ENCODE results near the gene KLK7. TPM values are rescaled to one million over a fixed set of nuclear protein-coding genes. Genes with fewer than 3 reads are reported as not detected.

Gene KLK7
- not detected for polyA plus RNA-seq (2013, experiment 1 of 2)
- polyA plus RNA-seq (2013, experiment 2 of 2) = not detected

DNA sequence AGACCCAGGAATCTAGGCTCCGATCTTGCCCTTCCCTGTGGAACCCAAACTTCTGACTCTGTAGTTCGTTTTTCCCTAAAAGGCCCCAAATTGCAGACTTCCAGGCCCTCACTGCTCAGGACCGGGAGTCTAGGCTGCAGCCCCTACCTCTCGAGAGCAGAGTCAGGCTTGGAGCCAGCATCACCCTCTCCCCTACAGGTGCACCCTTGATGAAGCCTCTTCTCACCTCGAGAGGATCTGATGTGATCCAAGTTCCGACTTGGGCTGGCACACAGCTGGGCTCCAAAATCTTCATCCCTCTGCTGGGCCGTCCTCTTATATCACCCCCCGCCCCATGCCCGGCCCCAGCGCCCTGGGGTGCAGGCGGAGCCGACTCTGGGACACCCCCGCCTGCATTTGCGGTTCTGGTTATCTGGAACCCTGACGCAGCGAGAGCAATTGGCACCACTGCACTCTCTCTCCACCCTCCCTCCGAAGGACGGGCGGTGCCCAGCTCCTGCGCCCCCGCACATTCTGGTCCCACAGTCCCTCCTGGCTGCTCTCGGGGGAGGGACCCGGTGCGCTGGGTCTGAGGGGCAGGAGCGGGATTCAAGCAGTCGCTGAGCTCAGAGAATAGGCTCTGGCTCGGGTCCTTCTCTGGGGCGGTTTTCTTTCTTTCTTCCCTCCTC, at the start of gene KLK7:
Gene KLK7, minus strand, starts transcription at position 293 of the 668 bp plus-strand sequence. CDS start 1,518 bp downstream, outside the sequence.
- Histone ChIP-seq H3K36me3 (ENCODE audit: control insufficient read depth, insufficient read depth, low read length) (no peaks in the 10 kb centered on the region), H3K4me3 (ENCODE audit: extremely low read depth, insufficient read depth, low read length, poor library complexity, severe bottlenecking) (no peak within 1 kb of the TSS), H3K27ac (ENCODE audit: low read depth, low read length, severe bottlenecking) (no peak within 1 kb of the TSS), H3K4me1 (ENCODE audit: control insufficient read depth, insufficient read depth, low read length, poor library complexity, severe bottlenecking) (peaks cover 8% of the 10 kb centered on the region), H3K9me3 (ENCODE audit: control insufficient read depth, low read length) (no peaks in the 10 kb centered on the region)
- 77 to 79% methylated on average over 22 of the region's 28 CpGs for WGBS, 2 experiments (ENCODE audit: insufficient coverage in 2 of 2)

GRCh38 chr19:51031880-51032225, 48.1 kb upstream of the KLK7 start:
- Histone ChIP-seq H3K27ac (ENCODE audit: low read depth, low read length, severe bottlenecking) (no peak overlapping the region), H3K36me3 (ENCODE audit: control insufficient read depth, insufficient read depth, low read length) (no peaks in the 10 kb centered on the region), H3K4me1 (ENCODE audit: control insufficient read depth, insufficient read depth, low read length, poor library complexity, severe bottlenecking) (no peaks in the 10 kb centered on the region), H3K9me3 (ENCODE audit: control insufficient read depth, low read length) (no peaks in the 10 kb centered on the region), H3K4me3 (ENCODE audit: extremely low read depth, insufficient read depth, low read length, poor library complexity, severe bottlenecking) (no peak overlapping the region)
- 94% methylated on average over 19 to 28 of the region's 28 CpGs for WGBS, 2 experiments (ENCODE audit: insufficient coverage in 2 of 2)

DNA sequence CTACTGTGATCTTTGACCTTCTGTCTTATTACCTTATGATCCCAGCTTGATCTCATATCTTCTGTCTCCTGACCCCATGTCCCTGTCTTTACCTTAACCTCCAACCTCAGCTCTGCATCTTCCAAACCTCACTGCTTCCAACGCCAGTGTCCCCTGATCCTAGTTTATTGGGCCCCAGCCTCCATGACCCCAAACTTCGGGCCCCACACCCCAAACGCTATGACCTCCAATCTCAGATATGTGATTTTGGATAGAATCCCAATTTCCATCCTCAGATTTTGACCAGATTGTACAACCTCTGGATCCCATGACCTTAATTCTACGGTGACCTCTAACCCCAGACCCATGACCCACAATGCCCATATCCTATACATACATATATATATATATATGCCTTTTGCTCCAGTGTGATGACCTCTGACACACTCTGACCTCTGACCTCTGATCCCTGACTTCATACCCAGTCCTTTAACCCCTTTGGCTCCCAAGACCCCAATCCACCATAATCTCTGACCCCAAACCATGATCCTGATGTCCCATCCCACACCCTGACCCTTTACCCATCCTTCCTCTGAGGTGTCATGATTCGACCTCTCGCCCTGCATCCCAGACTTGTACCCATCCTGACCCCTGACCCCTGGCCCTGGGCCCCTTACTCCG, 47.6 kb upstream of the KLK7 start:
- 94 to 95% methylated on average over 5 to 6 of the region's 7 CpGs for WGBS, 2 experiments (ENCODE audit: insufficient coverage in 2 of 2)
- Histone ChIP-seq H3K36me3 (ENCODE audit: control insufficient read depth, insufficient read depth, low read length) (no peaks in the 10 kb centered on the region), H3K9me3 (ENCODE audit: control insufficient read depth, low read length) (no peaks in the 10 kb centered on the region), H3K27ac (ENCODE audit: low read depth, low read length, severe bottlenecking) (no peak overlapping the region), H3K4me3 (ENCODE audit: extremely low read depth, insufficient read depth, low read length, poor library complexity, severe bottlenecking) (no peak overlapping the region), H3K4me1 (ENCODE audit: control insufficient read depth, insufficient read depth, low read length, poor library complexity, severe bottlenecking) (no peaks in the 10 kb centered on the region)

GRCh38 chr19:51030631-51031030, 46.9 kb upstream of the KLK7 start:
- Histone ChIP-seq H3K36me3 (ENCODE audit: control insufficient read depth, insufficient read depth, low read length) (no peaks in the 10 kb centered on the region), H3K27ac (ENCODE audit: low read depth, low read length, severe bottlenecking) (no peak overlapping the region), H3K4me3 (ENCODE audit: extremely low read depth, insufficient read depth, low read length, poor library complexity, severe bottlenecking) (no peak overlapping the region), H3K9me3 (ENCODE audit: control insufficient read depth, low read length) (no peaks in the 10 kb centered on the region), H3K4me1 (ENCODE audit: control insufficient read depth, insufficient read depth, low read length, poor library complexity, severe bottlenecking) (no peaks in the 10 kb centered on the region)
- WGBS, 2 experiments (ENCODE audit: insufficient coverage in 2 of 2) = 90 to 91% methylated on average over 7 to 10 of the region's 13 CpGs

GRCh38 chr19:51029718-51030117, 46.0 kb upstream of the KLK7 start:
- no peak overlapping the region for H3K27ac ChIP-seq (ENCODE audit: low read depth, low read length, severe bottlenecking)
- H3K4me3 ChIP-seq (ENCODE audit: extremely low read depth, insufficient read depth, low read length, poor library complexity, severe bottlenecking) = no peak overlapping the region
- no peaks in the 10 kb centered on the region for H3K9me3 ChIP-seq (ENCODE audit: control insufficient read depth, low read length)
- H3K36me3 ChIP-seq (ENCODE audit: control insufficient read depth, insufficient read depth, low read length) = no peaks in the 10 kb centered on the region
- 100% methylated on average over 1 of the region's 2 CpGs; no CpG with 5 or more reads in 1 of the 2 experiments for WGBS, 2 experiments (ENCODE audit: insufficient coverage in 2 of 2)
- H3K4me1 ChIP-seq (ENCODE audit: control insufficient read depth, insufficient read depth, low read length, poor library complexity, severe bottlenecking) = no peaks in the 10 kb centered on the region

GRCh38 chr19:51027873-51028272, 44.2 kb upstream of the KLK7 start:
- Histone ChIP-seq H3K27ac (ENCODE audit: low read depth, low read length, severe bottlenecking) (no peak overlapping the region), H3K4me3 (ENCODE audit: extremely low read depth, insufficient read depth, low read length, poor library complexity, severe bottlenecking) (no peak overlapping the region), H3K36me3 (ENCODE audit: control insufficient read depth, insufficient read depth, low read length) (no peaks in the 10 kb centered on the region), H3K4me1 (ENCODE audit: control insufficient read depth, insufficient read depth, low read length, poor library complexity, severe bottlenecking) (no peaks in the 10 kb centered on the region), H3K9me3 (ENCODE audit: control insufficient read depth, low read length) (no peaks in the 10 kb centered on the region)
- 88 to 90% methylated on average over 2 of the region's 5 CpGs for WGBS, 2 experiments (ENCODE audit: insufficient coverage in 2 of 2)

DNA sequence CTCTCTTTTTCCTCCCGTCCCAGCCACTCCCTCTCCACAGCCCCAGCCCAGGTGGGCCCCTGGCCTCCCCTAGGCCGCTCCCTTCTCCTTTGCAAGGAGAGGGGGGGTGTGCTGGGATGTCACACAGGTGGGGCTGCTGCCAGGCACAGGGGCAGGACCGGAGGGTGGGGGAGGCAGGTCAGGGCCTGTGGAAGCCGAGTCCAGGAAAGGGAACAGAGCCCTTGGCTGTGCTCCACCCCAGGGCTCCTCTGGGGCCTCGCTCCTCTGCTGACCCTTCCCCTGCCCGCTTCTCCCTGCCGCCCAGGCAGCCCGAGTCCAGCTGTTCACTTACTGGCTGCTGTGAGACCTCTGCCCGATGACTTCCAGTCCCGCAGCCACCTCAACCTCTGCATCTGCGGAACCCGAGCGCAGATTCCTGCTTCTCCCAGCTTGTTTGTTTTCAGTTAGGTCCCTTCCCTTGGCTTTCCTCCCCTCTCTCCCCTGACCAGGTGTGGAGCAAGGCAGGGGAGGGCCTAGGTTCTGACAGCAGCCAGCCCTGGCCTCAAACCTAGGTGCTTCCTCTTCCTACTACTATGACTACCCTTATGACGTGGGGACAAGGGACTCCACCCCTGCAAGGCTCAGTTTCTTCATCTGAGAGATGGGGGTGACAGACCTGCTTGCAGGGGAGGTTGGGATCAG, 43.5 kb upstream of the KLK7 start:
- no peak overlapping the region for H3K4me3 ChIP-seq (ENCODE audit: extremely low read depth, insufficient read depth, low read length, poor library complexity, severe bottlenecking)
- no peaks in the 10 kb centered on the region for H3K9me3 ChIP-seq (ENCODE audit: control insufficient read depth, low read length)
- WGBS, 2 experiments (ENCODE audit: insufficient coverage in 2 of 2) = 80% methylated on average over 11 of the region's 14 CpGs

GRCh38 chr19:51026554-51026831, 42.8 kb upstream of the KLK7 start, which contains the start of gene KLK11:
KLK11 (minus strand) TSS chr19:51026616; CDS start chr19:51025631, 985 bp downstream.
- H3K36me3 ChIP-seq (ENCODE audit: control insufficient read depth, insufficient read depth, low read length) = no peaks in the 10 kb centered on the region
- 90 to 95% methylated on average over 7 to 10 of the region's 11 CpGs for WGBS, 2 experiments (ENCODE audit: insufficient coverage in 2 of 2)
- H3K4me1 ChIP-seq (ENCODE audit: control insufficient read depth, insufficient read depth, low read length, poor library complexity, severe bottlenecking) = no peaks in the 10 kb centered on the region
- no peak within 1 kb of the TSS for H3K4me3 ChIP-seq (ENCODE audit: extremely low read depth, insufficient read depth, low read length, poor library complexity, severe bottlenecking)
- H3K27ac ChIP-seq (ENCODE audit: low read depth, low read length, severe bottlenecking) = no peak within 1 kb of the TSS
- H3K9me3 ChIP-seq (ENCODE audit: control insufficient read depth, low read length) = no peaks in the 10 kb centered on the region

More for the DNA sequence above, 43.5 kb upstream of the KLK7 start:
- no peak overlapping the region for H3K27ac ChIP-seq (ENCODE audit: low read depth, low read length, severe bottlenecking)
- no peaks in the 10 kb centered on the region for H3K36me3 ChIP-seq (ENCODE audit: control insufficient read depth, insufficient read depth, low read length)
- no peaks in the 10 kb centered on the region for H3K4me1 ChIP-seq (ENCODE audit: control insufficient read depth, insufficient read depth, low read length, poor library complexity, severe bottlenecking)

GRCh38 chr19:51025809-51026553, 42.3 kb upstream of the KLK7 start:
- H3K9me3 ChIP-seq (ENCODE audit: control insufficient read depth, low read length) = no peaks in the 10 kb centered on the region
- WGBS, 2 experiments (ENCODE audit: insufficient coverage in 2 of 2) = 86% methylated on average over 11 to 13 of the region's 18 CpGs
- no peak overlapping the region for H3K27ac ChIP-seq (ENCODE audit: low read depth, low read length, severe bottlenecking)
- H3K4me3 ChIP-seq (ENCODE audit: extremely low read depth, insufficient read depth, low read length, poor library complexity, severe bottlenecking) = no peak overlapping the region
- no peaks in the 10 kb centered on the region for H3K4me1 ChIP-seq (ENCODE audit: control insufficient read depth, insufficient read depth, low read length, poor library complexity, severe bottlenecking)
- no peaks in the 10 kb centered on the region for H3K36me3 ChIP-seq (ENCODE audit: control insufficient read depth, insufficient read depth, low read length)

DNA sequence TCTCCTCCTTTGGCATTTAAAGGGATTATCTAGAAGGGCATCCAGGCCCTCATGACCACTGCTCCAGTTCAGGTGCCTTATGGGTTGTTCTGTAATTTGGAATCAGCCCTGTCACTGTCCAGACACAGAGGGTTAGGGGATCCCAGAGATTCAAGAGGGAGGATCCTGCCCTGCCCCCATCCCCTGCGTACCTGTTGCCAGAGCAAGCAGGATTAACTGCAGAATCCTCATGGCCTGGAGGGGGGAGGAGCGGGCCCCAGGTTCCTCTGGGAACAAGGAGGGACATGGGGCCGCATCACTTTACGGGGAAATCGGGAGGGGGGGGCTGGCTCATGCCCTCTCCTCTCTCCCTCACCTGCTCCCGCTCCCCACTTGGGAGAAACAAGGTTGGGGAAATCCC, 41.7 kb upstream of the KLK7 start:
- no peak overlapping the region for H3K27ac ChIP-seq (ENCODE audit: low read depth, low read length, severe bottlenecking)
- no peak overlapping the region for H3K4me3 ChIP-seq (ENCODE audit: extremely low read depth, insufficient read depth, low read length, poor library complexity, severe bottlenecking)
- no peaks in the 10 kb centered on the region for H3K4me1 ChIP-seq (ENCODE audit: control insufficient read depth, insufficient read depth, low read length, poor library complexity, severe bottlenecking)
- no peaks in the 10 kb centered on the region for H3K9me3 ChIP-seq (ENCODE audit: control insufficient read depth, low read length)
- WGBS, 2 experiments (ENCODE audit: insufficient coverage in 2 of 2) = 80 to 100% methylated on average over 1 to 3 of the region's 6 CpGs
- no peaks in the 10 kb centered on the region for H3K36me3 ChIP-seq (ENCODE audit: control insufficient read depth, insufficient read depth, low read length)

Data from mesodermal cell (in vitro differentiated cells).